ENCODE data around the gene SLC35F4.
A peak's percentile ranks its signal among the peaks of the same experiment; 100 is the strongest.

GRCh38 chr14:57871459-57872080 is 5.7 kb upstream of the SLC35F4 start:
- TF ChIP-seq CTCF (IDR thresholded peaks at IDR 0.05), result peak; percentile 27
- no peak for TF ChIP-seq EZH2 (IDR thresholded peaks at IDR 0.05; ENCODE audit: borderline replicate concordance, insufficient read depth, low read depth, low read length, poor library complexity, severe bottlenecking)
